ENCODE results near the gene IAPP.
"Not testable (repeated sequence)": the region's sequence is repeated elsewhere in the genome, so short reads cannot be mapped to it uniquely, and the experiment has no call there.

Gene IAPP

GRCh38 chr12:21343636-21344035 lies 29.1 kb upstream of the IAPP start:
- in situ Hi-C loops (cut with MboI; ENCODE audit: low pct_unique_long_range_greater_than_20kb, low sequenced_read_pairs, unreplicated experiment), result no loop called here
- DNase-seq (ENCODE audit: low spot score), result no peak
- TF ChIP-seq CTCF (IDR thresholded peaks at IDR 0.05; ENCODE audit: extremely low read depth, insufficient read depth, missing control alignments), result no peak

GRCh38 chr12:21346542-21347205 lies 26.0 kb upstream of the IAPP start:
- no peak for TF ChIP-seq CTCF (IDR thresholded peaks at IDR 0.05; ENCODE audit: extremely low read depth, insufficient read depth, missing control alignments)
- no peak for DNase-seq (ENCODE audit: low spot score)
- in situ Hi-C loops (cut with MboI; ENCODE audit: low pct_unique_long_range_greater_than_20kb, low sequenced_read_pairs, unreplicated experiment), result no loop called here

GRCh38 chr12:21350975-21351374 lies 21.7 kb upstream of the IAPP start:
- DNase-seq (ENCODE audit: low spot score), result no peak
- in situ Hi-C loops (cut with MboI; ENCODE audit: low pct_unique_long_range_greater_than_20kb, low sequenced_read_pairs, unreplicated experiment), result no loop called here
- no peak for TF ChIP-seq CTCF (IDR thresholded peaks at IDR 0.05; ENCODE audit: extremely low read depth, insufficient read depth, missing control alignments)

GRCh38 chr12:21353487-21353886 lies 19.2 kb upstream of the IAPP start:
- DNase-seq (ENCODE audit: low spot score), result no peak
- in situ Hi-C loops (cut with MboI; ENCODE audit: low pct_unique_long_range_greater_than_20kb, low sequenced_read_pairs, unreplicated experiment), result no loop called here
- no peak for TF ChIP-seq CTCF (IDR thresholded peaks at IDR 0.05; ENCODE audit: extremely low read depth, insufficient read depth, missing control alignments)

GRCh38 chr12:21353948-21354347 lies 18.8 kb upstream of the IAPP start:
- in situ Hi-C loops (cut with MboI; ENCODE audit: low pct_unique_long_range_greater_than_20kb, low sequenced_read_pairs, unreplicated experiment), result no loop called here
- no peak for TF ChIP-seq CTCF (IDR thresholded peaks at IDR 0.05; ENCODE audit: extremely low read depth, insufficient read depth, missing control alignments)
- DNase-seq (ENCODE audit: low spot score), result no peak

GRCh38 chr12:21354641-21355040 lies 18.1 kb upstream of the IAPP start:
- in situ Hi-C loops (cut with MboI; ENCODE audit: low pct_unique_long_range_greater_than_20kb, low sequenced_read_pairs, unreplicated experiment), result no loop called here
- DNase-seq (ENCODE audit: low spot score), result no peak
- no peak for TF ChIP-seq CTCF (IDR thresholded peaks at IDR 0.05; ENCODE audit: extremely low read depth, insufficient read depth, missing control alignments)

- DNase-seq (ENCODE audit: low spot score); in situ Hi-C loops (cut with MboI; ENCODE audit: low pct_unique_long_range_greater_than_20kb, low sequenced_read_pairs, unreplicated experiment): not testable (repeated sequence)
Measured at GRCh38 chr12:21360632-21361031, 12.1 kb upstream of the IAPP start.
